Tibial nerve (tissue), 4 donors: ENCODE measurements around the gene PIK3R1. TPM values are rescaled to one million over a fixed set of nuclear protein-coding genes. Genes with fewer than 3 reads are reported as not detected.

Source experiments
- DNase-seq, 2 donors: peaks; one replicate each; pipeline ENCODE4 v3.0.0-alpha.2; 2019; ENCODE audit warnings: low spot score in 2 of 2
- H3K27ac ChIP-seq, 4 donors: fragments of 200-600 bp; sonication (generic) in 3 of 4; one replicate each; pipeline ENCODE4 v1.5.1; 2017 to 2019; ENCODE audit warnings: mild to moderate bottlenecking in 1 of 4
- H3K27me3 ChIP-seq, 2 donors: fragments of 200-600 bp; sonication (generic) in 1 of 2; one replicate each; pipeline versions ENCODE4 v1.5.1 to v1.6.0; 2017 to 2019
- H3K36me3 ChIP-seq, 3 donors: fragments of 200-600 bp; sonication (generic); one replicate each; pipeline ENCODE4 v1.5.1; 2018 to 2019
- H3K4me1 ChIP-seq, 4 donors: fragments of 200-600 bp; sonication (generic) in 3 of 4; one replicate each; pipeline ENCODE4 v1.5.1; 2017 to 2019
- H3K4me3 ChIP-seq, 4 donors: fragments of 200-600 bp; sonication (generic) in 3 of 4; one replicate each; pipeline ENCODE4 v1.5.1; 2017 to 2019; ENCODE audit warnings: mild to moderate bottlenecking in 1 of 4, moderate library complexity in 1 of 4
- H3K9me3 ChIP-seq, 4 donors: fragments of 200-600 bp; sonication (generic) in 3 of 4; one replicate each; pipeline ENCODE4 v1.5.1; 2017 to 2019
- EP300 ChIP-seq, 2 donors: sonication (generic); formaldehyde crosslinking; IDR thresholded peaks; one replicate each; pipeline ENCODE4 v1.6.1; 2017; ENCODE audit warnings: antibody characterized with exemption in 2 of 2, mild to moderate bottlenecking in 1 of 2
- POLR2A ChIP-seq, 2 donors: fragments of 450-650 bp; IDR thresholded peaks; one replicate each; pipeline ENCODE4 v1.6.1; 2017; ENCODE audit warnings: antibody characterized with exemption in 2 of 2, mild to moderate bottlenecking in 2 of 2, moderate library complexity in 2 of 2
- WGBS, 2 donors: methylation state at CpG; one replicate each; pipeline ENCODE4 v1.1.5; 2018; 5-methylcytosine and 5-hydroxymethylcytosine counted together
- total RNA-seq, 4 donors: library from RNA; depleted of rRNA; stranded (reverse); fragments of >200 nt; gene quantifications; one replicate each; pipeline ENCODE4 v1.1.0, GENCODE V29; 2016
- TF ChIP-seq, protein P1 (sequence below), 5 experiments: fragments of 200-600 bp in 3 of 5; fragments of 450-650 bp in 2 of 5; sonication (generic) in 3 of 5; IDR thresholded peaks; one replicate each; pipeline ENCODE4 v1.5.1; 2016 to 2019; ENCODE audit warnings: antibody characterized with exemption in 5 of 5, mild to moderate bottlenecking in 3 of 5, moderate library complexity in 2 of 5

The PIK3R1 gene
- total RNA-seq, 4 donors from 2014 or later, result 166 to 621 (median 433) TPM

DNA sequence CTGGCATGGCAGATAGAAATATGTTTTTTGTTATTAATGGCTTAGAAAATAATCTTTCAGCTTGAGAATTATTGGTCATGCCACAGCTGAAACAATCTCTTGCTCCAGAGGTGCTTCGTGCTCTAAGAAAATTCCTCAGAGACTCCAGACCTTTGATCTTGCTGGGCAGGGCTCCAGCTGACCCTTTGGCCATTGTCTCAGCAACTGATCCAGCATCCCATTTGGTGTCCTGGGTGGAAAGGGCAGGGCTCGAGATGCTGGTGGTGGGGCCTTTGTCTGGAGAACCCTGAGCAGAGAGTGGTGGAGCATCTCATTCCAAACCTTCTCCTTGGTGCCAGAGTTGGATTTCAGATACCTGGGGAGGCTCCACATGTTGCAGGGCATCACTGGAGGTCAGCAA, 43.2 kb upstream of the PIK3R1 start:
- TF ChIP-seq, protein P1, sequence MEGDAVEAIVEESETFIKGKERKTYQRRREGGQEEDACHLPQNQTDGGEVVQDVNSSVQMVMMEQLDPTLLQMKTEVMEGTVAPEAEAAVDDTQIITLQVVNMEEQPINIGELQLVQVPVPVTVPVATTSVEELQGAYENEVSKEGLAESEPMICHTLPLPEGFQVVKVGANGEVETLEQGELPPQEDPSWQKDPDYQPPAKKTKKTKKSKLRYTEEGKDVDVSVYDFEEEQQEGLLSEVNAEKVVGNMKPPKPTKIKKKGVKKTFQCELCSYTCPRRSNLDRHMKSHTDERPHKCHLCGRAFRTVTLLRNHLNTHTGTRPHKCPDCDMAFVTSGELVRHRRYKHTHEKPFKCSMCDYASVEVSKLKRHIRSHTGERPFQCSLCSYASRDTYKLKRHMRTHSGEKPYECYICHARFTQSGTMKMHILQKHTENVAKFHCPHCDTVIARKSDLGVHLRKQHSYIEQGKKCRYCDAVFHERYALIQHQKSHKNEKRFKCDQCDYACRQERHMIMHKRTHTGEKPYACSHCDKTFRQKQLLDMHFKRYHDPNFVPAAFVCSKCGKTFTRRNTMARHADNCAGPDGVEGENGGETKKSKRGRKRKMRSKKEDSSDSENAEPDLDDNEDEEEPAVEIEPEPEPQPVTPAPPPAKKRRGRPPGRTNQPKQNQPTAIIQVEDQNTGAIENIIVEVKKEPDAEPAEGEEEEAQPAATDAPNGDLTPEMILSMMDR (IDR thresholded peaks at IDR 0.05), result no peak
- TF ChIP-seq EP300 (IDR thresholded peaks at IDR 0.05), result peak in 1 of 2 donors; percentile 22
- Histone ChIP-seq H3K27ac (peak overlapping the region; percentile 63 to 91 (median 78)), H3K36me3 (no peaks in the 10 kb centered on the region), H3K4me1 (peaks cover 0 to 36% (median 22%) of the 10 kb centered on the region in 4 donors), H3K27me3 (no peaks in the 10 kb centered on the region), H3K4me3 (no peak overlapping the region), H3K9me3 (no peaks in the 10 kb centered on the region)
- DNase-seq, result peak; percentile 73 to 75
- 21 to 63% methylated on average over 2 of the region's 2 CpGs for WGBS, 2 donors

- Histone ChIP-seq H3K27ac (peak overlapping the region in 2 of 4 donors; percentile 83 to 91), H3K4me1 (peaks cover 0 to 36% (median 22%) of the 10 kb centered on the region in 4 donors), H3K4me3 (no peak overlapping the region), H3K9me3 (no peaks in the 10 kb centered on the region), H3K27me3 (no peaks in the 10 kb centered on the region), H3K36me3 (no peaks in the 10 kb centered on the region)
- peak in 1 of 2 donors; percentile 43 for DNase-seq
- WGBS, 2 donors, result 49 to 56% methylated on average over 3 of the region's 3 CpGs
- TF ChIP-seq EP300 (IDR thresholded peaks at IDR 0.05) (peak in 1 of 2 donors; percentile 51), POLR2A (IDR thresholded peaks at IDR 0.05) (no peak)
Observed at GRCh38 chr5:68173007-68173406, 42.5 kb upstream of the PIK3R1 start.

DNA sequence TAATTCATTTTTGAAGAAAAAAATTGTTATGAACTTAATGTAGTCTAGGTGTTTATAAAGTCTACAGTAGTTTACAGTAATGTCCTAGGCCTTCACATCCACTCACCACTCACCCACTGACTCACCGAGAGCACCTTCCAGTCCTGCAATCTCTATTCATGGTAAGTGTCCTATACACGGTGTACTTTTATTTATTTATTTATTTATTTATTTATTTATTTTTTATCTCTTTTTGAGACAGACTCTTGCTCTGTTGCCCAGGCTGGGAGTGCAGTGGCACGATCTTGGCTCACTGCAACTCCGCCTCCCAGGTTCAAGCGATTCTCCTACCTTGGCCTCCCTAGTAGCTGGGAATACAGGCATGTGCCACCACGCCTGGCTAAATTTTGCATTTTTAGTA, 39.3 kb upstream of the PIK3R1 start:
- no peak overlapping the region for H3K4me3 ChIP-seq
- WGBS, 2 donors, result 95 to 97% methylated on average over 6 of the region's 6 CpGs

GRCh38 chr5:68176802-68177479, 38.6 kb upstream of the PIK3R1 start:
- no peak for TF ChIP-seq EP300 (IDR thresholded peaks at IDR 0.05)
- 96% methylated on average over 7 of the region's 7 CpGs for WGBS, 2 donors
- Histone ChIP-seq H3K27me3 (no peaks in the 10 kb centered on the region), H3K9me3 (no peaks in the 10 kb centered on the region), H3K4me1 (peaks cover 0 to 15% (median 11%) of the 10 kb centered on the region in 4 donors), H3K27ac (no peak overlapping the region), H3K4me3 (no peak overlapping the region), H3K36me3 (no peaks in the 10 kb centered on the region)
- DNase-seq, result no peak

More for the DNA sequence above, 39.3 kb upstream of the PIK3R1 start:
- Histone ChIP-seq H3K9me3 (no peaks in the 10 kb centered on the region), H3K36me3 (no peaks in the 10 kb centered on the region), H3K27ac (no peak overlapping the region), H3K4me1 (peaks cover 0 to 22% (median 16%) of the 10 kb centered on the region in 4 donors), H3K27me3 (no peaks in the 10 kb centered on the region)
- TF ChIP-seq POLR2A (IDR thresholded peaks at IDR 0.05), result no peak
- no peak for TF ChIP-seq EP300 (IDR thresholded peaks at IDR 0.05)
- no peak for DNase-seq

- no peaks in the 10 kb centered on the region for H3K27me3 ChIP-seq
- H3K4me1 ChIP-seq, result peaks cover 0 to 7% (median 4%) of the 10 kb centered on the region in 4 donors
- no peak overlapping the region for H3K27ac ChIP-seq
- H3K9me3 ChIP-seq, result no peaks in the 10 kb centered on the region
- no peak for DNase-seq
- no peaks in the 10 kb centered on the region for H3K36me3 ChIP-seq
- WGBS, 2 donors, result 96% methylated on average over 11 of the region's 11 CpGs
- no peak overlapping the region for H3K4me3 ChIP-seq
- TF ChIP-seq, protein P1 (IDR thresholded peaks at IDR 0.05), result no peak
- TF ChIP-seq POLR2A (IDR thresholded peaks at IDR 0.05) (no peak), EP300 (IDR thresholded peaks at IDR 0.05) (no peak)
Observed at GRCh38 chr5:68177676-68178075, 37.9 kb upstream of the PIK3R1 start.

DNA sequence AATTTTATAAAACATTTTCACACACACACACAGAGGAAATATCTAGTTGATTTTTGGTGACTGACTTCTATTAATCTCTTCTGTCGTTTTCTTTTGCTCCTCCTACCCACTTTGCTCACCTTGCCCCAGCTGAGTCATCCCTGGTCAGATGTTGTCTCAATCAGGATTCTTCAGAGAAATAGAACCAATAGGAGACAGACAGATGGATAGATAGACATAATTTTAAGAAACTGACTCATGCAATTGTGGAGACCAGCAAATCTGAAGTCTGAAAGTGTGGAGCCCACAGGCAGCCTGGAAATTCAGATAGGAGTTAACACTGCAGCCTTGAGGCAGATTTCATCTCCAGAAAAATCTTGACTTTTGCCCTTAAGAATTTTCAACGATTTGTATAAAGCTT, 37.0 kb upstream of the PIK3R1 start:
- no peaks in the 10 kb centered on the region for H3K9me3 ChIP-seq
- no peaks in the 10 kb centered on the region for H3K27me3 ChIP-seq
- 51 to 56% methylated on average over 2 of the region's 2 CpGs for WGBS, 2 donors
- TF ChIP-seq POLR2A (IDR thresholded peaks at IDR 0.05), result no peak
- no peak for TF ChIP-seq EP300 (IDR thresholded peaks at IDR 0.05)
- TF ChIP-seq, protein P1 (IDR thresholded peaks at IDR 0.05), result no peak
- H3K36me3 ChIP-seq, result no peaks in the 10 kb centered on the region
- H3K4me3 ChIP-seq, result no peak overlapping the region
- no peaks in the 10 kb centered on the region for H3K4me1 ChIP-seq
- DNase-seq, result no peak
- H3K27ac ChIP-seq, result no peak overlapping the region
